ENCODE data around the gene MSRB3. TPM values are rescaled to one million over a fixed set of nuclear protein-coding genes. Genes with fewer than 3 reads are reported as not detected.

MSRB3 gene
- total RNA-seq, 4 donors from 2014 or later, result 219 to 336 (median 299) TPM

DNA sequence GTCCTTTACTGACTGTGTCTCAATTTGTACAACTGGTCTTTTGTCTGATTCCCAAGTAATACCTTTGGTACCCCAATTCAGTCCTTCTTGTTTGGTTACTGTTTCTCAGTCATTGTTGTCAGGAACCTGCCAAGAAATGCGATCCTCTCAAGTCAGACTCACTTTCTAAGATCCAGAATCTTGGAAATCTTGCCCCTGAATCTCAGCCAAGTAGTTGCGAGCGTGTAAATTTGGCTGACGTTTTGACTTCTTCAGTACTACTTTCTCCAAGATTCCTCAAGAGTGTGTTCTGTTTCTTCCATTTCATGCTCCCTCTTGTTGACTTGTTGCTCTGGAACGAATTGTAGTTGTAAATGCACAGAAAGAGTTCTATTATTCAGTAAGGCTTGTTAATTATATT, 114.0 kb downstream of the MSRB3 start:
- Histone ChIP-seq H3K4me1 (peaks cover 2 to 24% (median 5%) of the 10 kb centered on the region in 3 donors), H3K36me3 (no peaks in the 10 kb centered on the region), H3K4me3 (no peak overlapping the region), H3K27me3 (no peaks in the 10 kb centered on the region), H3K9me3 (peaks cover 0 to 11% (median 0%) of the 10 kb centered on the region in 3 donors), H3K27ac (no peak overlapping the region)
- TF ChIP-seq POLR2A (IDR thresholded peaks at IDR 0.05) (no peak), POLR2AphosphoS5 (IDR thresholded peaks at IDR 0.05) (no peak), EP300 (IDR thresholded peaks at IDR 0.05) (no peak)
- TF ChIP-seq, protein P1, sequence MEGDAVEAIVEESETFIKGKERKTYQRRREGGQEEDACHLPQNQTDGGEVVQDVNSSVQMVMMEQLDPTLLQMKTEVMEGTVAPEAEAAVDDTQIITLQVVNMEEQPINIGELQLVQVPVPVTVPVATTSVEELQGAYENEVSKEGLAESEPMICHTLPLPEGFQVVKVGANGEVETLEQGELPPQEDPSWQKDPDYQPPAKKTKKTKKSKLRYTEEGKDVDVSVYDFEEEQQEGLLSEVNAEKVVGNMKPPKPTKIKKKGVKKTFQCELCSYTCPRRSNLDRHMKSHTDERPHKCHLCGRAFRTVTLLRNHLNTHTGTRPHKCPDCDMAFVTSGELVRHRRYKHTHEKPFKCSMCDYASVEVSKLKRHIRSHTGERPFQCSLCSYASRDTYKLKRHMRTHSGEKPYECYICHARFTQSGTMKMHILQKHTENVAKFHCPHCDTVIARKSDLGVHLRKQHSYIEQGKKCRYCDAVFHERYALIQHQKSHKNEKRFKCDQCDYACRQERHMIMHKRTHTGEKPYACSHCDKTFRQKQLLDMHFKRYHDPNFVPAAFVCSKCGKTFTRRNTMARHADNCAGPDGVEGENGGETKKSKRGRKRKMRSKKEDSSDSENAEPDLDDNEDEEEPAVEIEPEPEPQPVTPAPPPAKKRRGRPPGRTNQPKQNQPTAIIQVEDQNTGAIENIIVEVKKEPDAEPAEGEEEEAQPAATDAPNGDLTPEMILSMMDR (IDR thresholded peaks at IDR 0.05), result no peak
- ATAC-seq, result no peak
- 3 to 29% methylated on average over 5 of the region's 5 CpGs for WGBS, 2 donors (ENCODE audit: low coverage in 1 of 2)

DNA sequence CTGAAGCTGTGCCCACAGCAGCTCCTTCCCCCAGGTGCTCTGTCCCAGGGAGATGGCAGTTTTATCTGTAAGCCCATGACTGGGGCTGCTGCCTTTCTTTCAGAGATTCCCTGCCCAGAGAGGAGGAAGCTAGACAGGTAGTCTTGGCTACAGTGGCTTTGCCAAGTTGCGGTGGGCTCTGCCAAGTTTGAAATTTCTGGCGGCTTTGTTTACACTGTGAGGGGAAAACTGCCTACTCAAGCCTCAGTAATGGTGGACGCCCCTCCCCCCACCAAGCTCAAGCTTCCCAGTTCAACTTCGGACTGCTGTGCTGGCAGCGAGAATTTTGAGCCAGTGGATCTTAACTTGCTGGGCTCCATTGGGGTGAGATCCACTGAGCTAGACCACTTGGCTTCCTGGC, 124.7 kb downstream of the MSRB3 start:
- Histone ChIP-seq H3K27ac (no peak overlapping the region), H3K9me3 (peaks cover 0 to 8% (median 0%) of the 10 kb centered on the region in 3 donors), H3K36me3 (peaks cover 0 to 13% of the 10 kb centered on the region in 2 donors), H3K27me3 (no peaks in the 10 kb centered on the region), H3K4me1 (peaks cover 0 to 1% (median 0%) of the 10 kb centered on the region in 3 donors), H3K4me3 (no peak overlapping the region)
- no peak for ATAC-seq
- TF ChIP-seq POLR2A (IDR thresholded peaks at IDR 0.05) (no peak), EP300 (IDR thresholded peaks at IDR 0.05) (no peak)
- TF ChIP-seq, protein P1 (IDR thresholded peaks at IDR 0.05), result no peak
- no CpG with 5 or more reads among the region's 5 CpGs for WGBS, 2 donors (ENCODE audit: low coverage in 1 of 2)

DNA sequence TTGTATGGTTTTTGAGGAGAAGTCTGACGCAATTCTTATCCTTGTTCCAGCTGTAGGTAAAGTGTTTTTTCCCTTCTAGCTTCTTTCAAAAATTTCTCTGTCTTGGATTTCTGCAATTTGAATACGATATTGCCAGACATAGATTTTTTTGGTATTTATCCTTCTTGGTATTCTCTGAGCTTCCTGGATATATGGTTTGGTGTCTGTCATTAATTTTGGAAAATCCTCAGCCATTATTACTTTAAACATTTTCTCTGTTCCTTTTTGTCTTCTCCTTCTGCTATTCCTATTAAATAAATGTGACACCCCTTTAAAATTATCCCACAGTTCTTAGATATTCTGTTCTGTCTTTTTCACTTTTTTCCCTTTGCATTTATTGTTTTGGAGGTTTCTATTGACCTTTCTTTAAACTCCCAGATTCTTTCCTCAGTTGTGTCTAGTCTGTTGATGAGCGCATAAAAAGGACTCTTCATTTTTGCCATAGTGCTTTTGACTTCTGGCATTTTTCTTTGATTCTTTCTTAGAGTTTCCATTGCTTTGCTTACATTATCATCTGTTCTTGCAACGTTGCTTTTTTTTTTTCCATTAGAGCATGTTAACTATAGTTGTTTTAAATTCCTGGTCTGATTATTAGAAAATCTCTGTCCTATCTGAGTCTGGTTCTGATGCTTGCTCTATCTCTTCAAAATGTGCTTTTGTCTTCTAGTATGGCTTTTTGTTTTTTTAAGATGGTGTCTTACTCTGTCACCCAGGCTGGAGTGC, 129.1 kb downstream of the MSRB3 start:
- Histone ChIP-seq H3K27ac (no peak overlapping the region), H3K36me3 (peaks cover 0 to 13% of the 10 kb centered on the region in 2 donors), H3K27me3 (no peaks in the 10 kb centered on the region), H3K9me3 (peaks cover 0 to 8% (median 0%) of the 10 kb centered on the region in 3 donors), H3K4me3 (no peak overlapping the region), H3K4me1 (peaks cover 0 to 26% (median 6%) of the 10 kb centered on the region in 3 donors)
- 56 to 79% methylated on average over 2 to 4 of the region's 4 CpGs for WGBS, 2 donors (ENCODE audit: low coverage in 1 of 2)
- ATAC-seq, result no peak
- TF ChIP-seq, protein P1 (IDR thresholded peaks at IDR 0.05), result no peak
- TF ChIP-seq POLR2AphosphoS5 (IDR thresholded peaks at IDR 0.05) (no peak), POLR2A (IDR thresholded peaks at IDR 0.05) (no peak), EP300 (IDR thresholded peaks at IDR 0.05) (no peak)

DNA sequence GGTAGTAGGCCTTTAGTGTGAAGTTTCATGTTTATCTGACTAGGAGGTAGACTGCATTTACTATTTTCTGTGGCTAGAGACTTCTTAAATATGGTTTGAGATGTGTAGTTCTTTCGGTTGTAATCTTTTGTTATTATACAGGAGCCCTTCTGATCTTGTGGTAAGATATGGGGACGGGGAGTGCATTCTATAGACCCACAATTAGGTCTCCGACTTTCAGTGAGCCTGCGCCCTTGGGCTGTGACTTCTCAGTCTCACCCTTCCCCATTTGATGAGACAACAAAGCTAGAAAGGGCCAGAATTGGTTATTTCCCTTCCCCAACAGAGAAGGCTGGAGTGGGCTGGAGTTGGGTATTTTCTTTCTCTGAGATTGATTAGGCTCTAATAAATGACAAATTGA, 130.0 kb downstream of the MSRB3 start:
- WGBS, 2 donors (ENCODE audit: low coverage in 1 of 2), result 87% methylated on average over 4 of the region's 4 CpGs; no CpG with 5 or more reads in 1 of the 2 donors
- peaks cover 0 to 5% of the 10 kb centered on the region in 2 donors for H3K36me3 ChIP-seq
- ATAC-seq, result no peak
- TF ChIP-seq POLR2AphosphoS5 (IDR thresholded peaks at IDR 0.05) (no peak), EP300 (IDR thresholded peaks at IDR 0.05) (no peak), POLR2A (IDR thresholded peaks at IDR 0.05) (no peak)
- TF ChIP-seq, protein P1 (IDR thresholded peaks at IDR 0.05), result no peak
- peaks cover 0 to 26% (median 6%) of the 10 kb centered on the region in 3 donors for H3K4me1 ChIP-seq
- no peaks in the 10 kb centered on the region for H3K27me3 ChIP-seq
- H3K4me3 ChIP-seq, result no peak overlapping the region
- no peak overlapping the region for H3K27ac ChIP-seq
- peaks cover 0 to under 1% (median 0%) of the 10 kb centered on the region in 3 donors for H3K9me3 ChIP-seq

DNA sequence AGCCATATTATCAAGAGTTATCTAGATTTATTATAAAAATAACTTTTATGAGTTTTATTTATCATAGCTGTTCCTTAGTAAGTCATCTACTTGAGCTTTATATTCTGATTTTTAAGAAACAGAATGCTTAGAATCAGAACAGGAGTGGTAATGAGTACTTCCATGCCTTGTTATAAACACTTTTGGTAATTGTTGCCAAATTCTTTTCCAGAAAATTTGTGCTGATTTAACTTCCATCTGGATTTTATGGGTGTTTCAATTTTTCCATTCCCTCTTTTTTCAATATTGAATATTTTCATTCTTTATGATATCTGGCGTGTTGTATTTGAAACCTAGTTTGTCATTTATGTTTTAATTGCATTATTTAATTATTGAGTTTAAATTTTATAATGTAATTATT, 131.2 kb downstream of the MSRB3 start:
- peaks cover 0 to 26% (median 6%) of the 10 kb centered on the region in 3 donors for H3K4me1 ChIP-seq
- H3K27ac ChIP-seq, result no peak overlapping the region
- no peaks in the 10 kb centered on the region for H3K27me3 ChIP-seq
- H3K9me3 ChIP-seq, result no peaks in the 10 kb centered on the region
- no peak for ATAC-seq
- no peak overlapping the region for H3K4me3 ChIP-seq
- peaks cover 0 to 5% of the 10 kb centered on the region in 2 donors for H3K36me3 ChIP-seq
- TF ChIP-seq, protein P1 (IDR thresholded peaks at IDR 0.05), result no peak
- TF ChIP-seq EP300 (IDR thresholded peaks at IDR 0.05) (no peak), POLR2AphosphoS5 (IDR thresholded peaks at IDR 0.05) (no peak), POLR2A (IDR thresholded peaks at IDR 0.05) (no peak)
- WGBS, 2 donors (ENCODE audit: low coverage in 1 of 2), result 82 to 90% methylated on average over 1 of the region's 1 CpG

Measured in gastroesophageal sphincter (tissue), 4 donors.